AG20443 (cell line): ENCODE measurements around the gene MRPL4.
"Not testable (repeated sequence)": the region's sequence is repeated elsewhere in the genome, so short reads cannot be mapped to it uniquely, and the experiment has no call there.

Source experiments
- DNase-seq: peaks from one replicate; pipeline ENCODE4 v3.0.0; 2012; ENCODE audit warnings: low spot score, mixed read lengths

Gene MRPL4

DNA sequence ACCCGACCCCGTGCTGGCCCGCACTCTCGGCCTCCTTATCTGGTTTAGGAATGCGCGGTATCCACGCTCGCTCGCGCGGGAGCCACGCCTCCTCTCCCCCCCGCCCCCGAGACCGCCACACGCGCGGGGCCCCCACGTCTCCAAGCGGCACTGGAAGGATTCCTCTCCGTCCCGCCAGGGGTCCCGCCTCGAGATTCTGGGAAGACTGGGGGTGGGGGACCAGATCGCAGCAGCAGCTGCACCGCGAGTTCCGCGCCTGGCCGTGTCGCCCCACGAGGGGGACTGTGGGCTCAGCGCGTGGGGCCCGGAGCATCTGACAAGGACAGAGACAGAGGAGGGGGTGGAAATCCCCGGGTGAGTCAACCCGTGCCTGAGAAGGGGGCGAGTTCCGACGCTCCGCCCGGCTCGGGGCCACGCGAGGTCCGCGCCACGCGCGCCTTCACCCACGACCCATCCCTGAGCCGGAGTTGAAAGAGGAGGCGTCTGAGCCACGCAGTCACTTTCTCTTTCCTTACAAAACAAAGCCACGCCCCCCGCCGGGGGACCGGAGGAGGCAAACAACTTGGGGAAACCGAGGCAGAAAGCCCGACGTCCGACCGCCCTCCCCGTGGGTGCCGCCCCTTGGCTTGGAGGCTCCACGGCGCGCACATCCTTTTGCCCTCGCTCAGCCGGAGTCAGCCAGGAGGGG is 21.7 kb upstream of the MRPL4 start:
- peak; percentile 58 for DNase-seq

DNA sequence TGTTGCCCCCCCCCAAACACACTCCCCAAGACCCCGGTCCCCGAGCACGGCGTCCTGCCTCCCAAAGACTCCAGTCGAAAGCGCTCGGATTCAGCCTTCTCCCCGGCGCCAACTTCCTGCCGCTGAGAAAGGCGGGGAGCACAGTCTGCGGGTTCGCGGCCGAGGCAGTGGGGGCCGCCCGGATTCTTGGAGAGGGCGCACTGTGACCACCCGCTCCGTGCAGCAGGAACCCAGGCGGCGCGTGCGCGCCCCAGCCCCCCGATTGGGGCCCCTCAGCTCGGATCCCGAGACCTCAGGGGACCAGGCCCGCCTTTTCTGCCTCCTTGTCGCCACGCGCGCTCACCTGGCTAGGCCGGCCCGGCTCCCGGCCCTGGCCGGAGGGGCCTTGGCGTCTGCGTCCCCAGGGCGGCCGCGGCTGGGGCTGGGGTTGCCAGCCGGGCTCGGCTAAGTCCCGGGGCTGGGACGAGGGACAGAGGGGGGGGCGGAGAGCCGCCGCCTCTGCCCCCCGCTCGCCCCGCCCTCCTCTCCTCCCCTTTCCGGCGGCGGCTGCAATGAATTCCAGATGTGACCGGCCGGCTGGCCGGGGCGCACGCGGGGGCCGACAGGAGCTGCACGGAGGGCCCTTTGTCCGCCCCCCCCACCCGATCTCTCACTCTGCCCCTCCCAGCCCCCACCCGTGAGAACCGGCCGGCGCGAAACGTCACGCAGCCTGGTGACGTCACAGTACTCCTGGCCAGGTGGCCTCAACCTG is 21.0 kb upstream of the MRPL4 start, which contains the start of gene S1PR2:
TSS of gene S1PR2 (minus strand) at position 471 of the 751 bp plus-strand sequence. CDS start 6,426 bp downstream, outside the sequence.
- DNase-seq, result peak; percentile 94

DNA sequence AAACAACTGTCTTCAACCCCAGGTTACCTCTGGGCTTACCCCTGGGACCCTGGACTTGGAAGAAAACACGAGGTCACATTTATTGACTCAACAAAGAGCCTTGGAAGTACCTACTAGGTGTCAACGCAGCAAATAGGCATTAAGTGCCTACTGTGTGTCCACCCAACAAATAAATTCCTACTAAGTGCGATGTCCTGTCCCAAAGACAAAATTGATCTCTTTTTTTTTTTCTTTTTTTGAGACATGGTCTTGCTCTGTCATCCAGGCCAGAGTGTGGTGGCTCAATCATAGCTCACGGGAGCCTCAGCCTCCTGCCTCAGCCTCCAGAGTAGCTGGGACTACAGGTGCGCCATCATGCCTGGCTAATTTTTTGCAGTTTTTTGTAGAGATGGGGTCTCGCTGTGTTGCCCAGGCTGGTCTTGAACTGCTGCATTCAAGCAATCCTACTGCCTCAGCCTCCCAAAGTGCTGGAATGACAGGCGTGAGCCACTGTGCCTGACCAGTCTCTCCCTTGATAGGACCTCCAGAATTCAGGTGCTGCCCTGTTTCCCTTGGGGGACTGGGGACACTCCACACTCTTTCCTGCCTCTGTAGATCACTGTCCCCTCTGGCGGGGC is 20.3 kb upstream of the MRPL4 start:
- DNase-seq, result no peak

DNA sequence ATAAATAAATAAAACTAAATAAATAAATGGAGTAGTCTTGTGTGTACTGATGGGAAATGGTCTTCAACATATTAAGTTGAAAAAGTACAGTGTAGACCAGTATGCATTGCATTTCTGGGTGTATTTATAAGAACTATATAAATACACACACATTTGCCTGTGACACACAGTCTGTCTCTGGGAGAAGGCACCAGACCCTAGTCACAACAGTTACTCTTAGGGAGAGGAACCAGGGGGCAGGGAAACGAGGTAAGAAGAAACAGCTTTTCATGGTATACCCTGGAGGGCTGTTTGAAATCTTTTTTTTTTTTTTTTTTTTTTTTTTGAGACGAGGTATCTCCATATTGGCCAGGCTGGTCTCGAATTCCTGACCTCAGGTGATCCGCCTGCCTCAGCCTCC is 18.1 kb upstream of the MRPL4 start:
- DNase-seq, result no peak

DNA sequence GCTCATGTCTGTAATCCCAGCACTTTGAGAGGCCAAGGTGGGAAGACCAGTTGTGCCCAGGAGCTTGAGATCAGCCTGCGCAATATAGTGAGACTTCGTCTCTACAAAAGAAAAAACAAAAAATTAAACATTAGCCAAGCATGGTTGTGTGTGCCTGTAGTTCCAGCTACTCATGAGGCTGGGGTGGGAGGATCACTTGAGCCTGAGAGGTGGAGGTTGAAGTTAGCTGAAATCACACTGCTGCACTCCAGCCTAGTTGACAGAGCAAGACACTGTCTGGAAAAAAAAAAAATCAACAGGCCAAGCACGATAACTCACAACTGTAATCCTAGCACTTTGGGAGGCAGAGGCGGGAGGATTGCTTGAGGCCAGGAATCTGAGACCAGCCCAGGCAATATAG is 17.0 kb upstream of the MRPL4 start:
- DNase-seq, result no peak

DNA sequence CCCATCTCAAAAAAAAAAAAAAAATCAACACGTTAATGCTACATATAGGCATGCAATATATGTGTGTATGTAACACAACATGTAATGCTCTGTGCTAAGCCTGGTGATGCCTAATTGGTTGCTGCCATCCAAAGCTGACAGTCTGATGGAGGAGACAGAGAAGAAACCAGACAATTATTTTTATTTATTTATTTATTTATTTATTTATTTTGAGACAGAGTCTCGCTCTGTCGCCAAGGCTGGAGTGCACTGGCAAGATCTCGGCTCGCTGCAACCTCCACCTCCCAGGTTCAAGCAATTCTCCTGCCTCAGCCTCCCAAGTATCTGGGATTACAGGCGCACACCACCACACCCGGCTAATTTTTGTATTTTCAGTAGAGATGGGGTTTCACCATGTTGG is 16.6 kb upstream of the MRPL4 start:
- DNase-seq, result not testable (repeated sequence)

DNA sequence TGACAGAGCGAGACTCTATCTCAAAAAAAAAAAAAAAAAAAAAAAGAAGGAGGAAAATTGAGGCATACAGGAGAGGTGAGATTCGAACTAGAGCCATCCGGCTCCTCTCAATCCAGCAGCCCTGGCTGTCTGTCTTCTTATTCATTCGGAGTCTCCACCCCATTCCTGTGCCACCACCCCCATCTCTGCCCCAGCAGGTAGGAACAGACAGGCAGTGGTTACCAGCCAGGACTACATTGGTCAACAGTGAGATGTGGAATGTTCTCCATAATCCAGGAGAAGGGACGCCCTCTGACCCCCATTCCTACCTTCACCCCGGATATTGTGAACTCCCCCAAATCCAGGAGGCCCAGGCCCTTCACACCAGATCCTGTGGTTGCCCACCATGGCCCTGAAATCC is 14.3 kb upstream of the MRPL4 start:
- DNase-seq, result no peak

DNA sequence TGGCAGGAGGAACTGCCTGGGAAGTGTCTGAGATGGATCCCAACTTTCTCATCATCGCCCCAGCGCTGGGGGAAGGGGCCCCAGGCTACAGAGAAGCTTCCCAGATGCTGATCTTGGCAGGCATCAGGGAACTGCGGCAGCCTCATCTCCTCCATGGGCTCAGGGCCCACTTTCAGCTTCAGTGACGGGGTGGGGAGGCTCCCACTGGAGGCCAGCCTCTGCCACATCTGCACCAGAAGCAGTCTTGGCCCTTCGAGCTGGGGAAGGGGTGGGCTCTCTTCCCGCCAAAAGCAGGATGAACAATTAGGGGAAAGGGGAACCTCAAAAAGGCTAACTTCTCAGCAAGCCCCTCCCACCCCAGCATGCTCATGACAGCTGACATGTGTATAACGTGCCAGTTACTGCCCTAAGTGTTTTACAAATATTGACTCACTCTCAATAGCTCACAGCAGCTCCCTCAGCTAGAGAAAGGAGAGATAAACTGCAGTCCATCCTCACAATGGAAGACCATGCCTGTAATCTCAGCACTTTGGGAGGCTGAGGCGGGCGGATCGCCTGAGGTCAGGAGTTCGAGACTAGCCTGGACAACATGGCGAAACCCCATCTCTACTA is 13.7 kb upstream of the MRPL4 start:
- peak; percentile 73 for DNase-seq

DNA sequence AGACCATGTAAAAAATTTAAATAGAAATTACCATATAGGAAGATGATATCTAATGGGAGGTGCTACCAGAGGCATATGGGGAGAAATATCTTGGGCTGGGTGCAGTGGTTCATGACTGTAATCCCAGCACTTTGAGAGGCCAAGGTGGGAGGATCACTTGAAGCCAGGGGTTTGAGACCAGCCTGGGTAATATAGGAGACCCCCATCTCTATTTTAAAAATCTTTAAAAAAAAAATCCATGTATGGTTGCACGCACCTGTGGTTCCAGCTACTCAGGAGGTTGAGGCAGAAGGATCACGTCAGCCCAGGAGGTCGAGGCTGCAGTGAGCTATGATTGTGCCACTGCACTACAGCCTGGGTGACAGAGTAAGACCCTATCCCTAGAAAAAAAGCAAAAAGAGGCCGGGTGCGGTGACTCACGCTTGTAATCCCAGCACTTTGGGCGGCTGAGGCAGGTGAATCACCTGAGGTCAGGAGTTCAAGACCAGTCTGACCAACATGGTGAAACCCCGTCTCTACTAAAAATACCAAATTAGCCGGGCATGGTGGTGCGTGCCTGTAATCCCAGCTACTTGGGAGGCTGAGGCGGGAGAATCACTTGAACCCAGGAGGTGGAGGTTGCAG is 10.1 kb upstream of the MRPL4 start:
- not testable (repeated sequence) for DNase-seq

DNA sequence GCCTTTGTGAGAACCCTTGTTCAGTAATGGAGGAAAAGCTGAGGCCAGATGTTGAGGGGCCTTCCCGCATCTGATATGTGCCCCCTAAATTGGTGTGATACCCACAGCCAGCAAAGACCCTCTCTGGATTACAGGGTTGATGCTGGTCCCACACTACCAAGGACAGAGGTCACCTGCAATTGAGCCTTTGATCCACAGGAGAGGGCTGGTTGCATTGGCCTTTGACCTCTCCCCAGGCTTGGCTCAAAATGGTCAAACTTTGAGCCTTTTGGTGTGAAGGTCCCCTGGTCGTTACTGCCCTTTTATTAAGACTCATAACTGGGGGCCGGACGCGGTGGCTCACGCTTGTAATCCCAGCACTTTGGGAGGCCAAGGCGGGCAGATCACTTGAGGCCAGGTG is 8.4 kb upstream of the MRPL4 start:
- no peak for DNase-seq

DNA sequence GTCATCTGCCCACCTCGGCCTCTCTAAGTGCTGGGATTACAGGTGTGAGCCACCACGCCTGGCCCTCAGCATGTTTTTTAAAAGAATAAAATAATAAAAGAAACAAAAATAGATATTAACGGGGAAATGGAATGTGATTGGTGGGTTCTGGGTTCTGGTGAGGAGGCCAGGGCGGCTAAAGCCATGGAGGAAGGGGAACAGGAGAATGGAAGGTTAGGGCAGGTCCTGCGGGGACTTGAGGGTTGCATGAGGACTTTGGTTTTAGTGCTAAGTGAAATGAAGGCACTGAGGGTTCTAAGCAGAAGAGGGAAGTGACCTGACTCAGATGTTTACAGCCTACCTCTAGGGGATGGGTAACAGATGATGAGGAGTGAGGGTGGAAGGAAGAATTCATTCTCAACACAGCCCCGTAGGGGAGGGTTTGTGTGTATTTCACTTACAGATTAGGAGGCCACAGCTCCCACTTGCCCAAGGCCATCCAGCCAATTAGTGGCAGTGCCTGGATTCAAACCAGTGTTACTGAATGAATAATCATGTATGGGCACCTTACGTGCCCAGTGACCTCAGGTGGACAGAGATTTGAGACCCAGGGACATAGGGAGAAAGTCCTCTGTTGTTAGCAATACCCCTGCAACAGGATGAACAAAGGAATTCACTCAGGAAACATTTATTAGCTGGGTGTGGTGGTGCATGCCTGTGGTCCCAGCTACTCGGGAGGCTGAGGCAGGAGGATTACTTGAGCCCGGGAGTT is 6.7 kb upstream of the MRPL4 start:
- no peak for DNase-seq

DNA sequence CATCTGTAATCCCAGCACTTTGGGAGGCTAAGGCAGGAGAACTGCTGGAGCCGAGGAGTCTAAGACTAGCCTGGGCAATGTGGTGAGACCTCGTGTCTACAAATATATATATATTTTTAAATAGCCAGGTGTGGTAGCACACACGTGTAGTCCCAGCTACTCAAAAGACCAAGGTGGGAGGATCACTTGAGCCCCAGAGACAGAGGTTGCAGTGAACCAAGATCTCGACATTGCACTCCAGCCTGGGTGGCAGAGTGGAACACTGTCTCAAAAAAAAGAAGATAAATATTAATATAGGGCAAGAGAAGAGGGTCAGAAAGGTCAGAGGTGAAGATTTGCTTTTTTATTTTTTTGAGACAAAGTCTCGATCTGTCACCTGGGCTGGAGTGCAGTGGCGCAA is 5.5 kb upstream of the MRPL4 start:
- no peak for DNase-seq

DNA sequence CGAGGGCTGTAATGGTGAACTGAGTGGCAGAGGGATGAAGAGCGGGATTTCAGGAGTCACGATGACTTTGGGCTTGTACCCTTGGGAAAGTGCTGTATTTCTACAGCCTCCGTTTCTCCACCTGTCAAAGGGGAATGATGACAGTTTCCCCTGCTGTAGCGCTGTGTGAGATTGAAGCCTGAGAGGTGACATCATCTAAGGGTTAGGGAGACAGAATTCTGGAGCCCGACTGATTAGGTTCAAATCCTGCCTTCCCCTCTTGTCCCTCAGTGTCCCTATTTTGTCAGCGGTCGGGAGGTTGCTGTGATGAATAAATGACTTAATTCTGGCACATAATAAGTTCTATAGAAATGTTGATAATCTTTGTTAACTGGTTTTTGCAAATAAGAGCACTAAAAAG is 693 bp downstream of the MRPL4 start:
- no peak for DNase-seq

DNA sequence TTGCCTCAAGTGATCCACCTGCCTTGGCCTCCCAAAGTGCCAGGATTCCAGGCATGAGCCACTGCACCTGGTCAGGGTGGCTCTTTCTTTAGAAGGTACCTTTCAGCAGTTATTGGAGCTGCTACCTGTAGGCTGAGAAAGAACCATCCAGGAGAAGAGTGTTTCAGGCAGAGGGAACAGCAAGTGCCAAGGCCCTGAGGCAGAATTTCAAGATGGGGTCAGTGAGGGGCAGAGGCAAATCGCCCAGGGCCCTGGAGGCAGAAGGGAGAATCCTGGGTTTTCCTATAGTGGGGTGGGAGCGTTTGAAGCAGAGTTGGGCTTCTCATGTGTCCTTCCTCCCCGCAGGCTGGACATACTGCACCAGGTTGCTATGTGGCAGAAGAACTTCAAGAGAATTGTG is 2.2 kb downstream of the MRPL4 start:
- DNase-seq, result no peak

DNA sequence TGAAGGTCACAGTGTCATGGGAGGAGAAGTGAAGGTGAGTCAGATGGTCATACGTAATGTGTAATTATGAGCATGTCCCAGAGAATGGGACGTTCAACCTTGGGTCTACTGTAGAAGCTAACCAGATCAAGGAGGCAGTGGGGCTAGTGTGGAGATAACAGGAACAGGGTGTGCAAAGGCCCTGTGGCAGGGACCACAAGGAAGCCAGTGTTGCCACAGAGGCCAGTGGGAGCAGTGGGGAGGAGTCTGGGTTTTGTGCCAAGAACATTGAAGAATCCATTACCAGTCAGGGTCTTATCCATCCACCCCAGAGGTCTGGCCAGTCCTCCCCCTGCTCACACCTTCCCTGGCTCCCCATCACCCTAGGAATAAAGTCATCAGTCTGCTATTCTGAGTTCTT is 3.3 kb downstream of the MRPL4 start:
- no peak for DNase-seq

DNA sequence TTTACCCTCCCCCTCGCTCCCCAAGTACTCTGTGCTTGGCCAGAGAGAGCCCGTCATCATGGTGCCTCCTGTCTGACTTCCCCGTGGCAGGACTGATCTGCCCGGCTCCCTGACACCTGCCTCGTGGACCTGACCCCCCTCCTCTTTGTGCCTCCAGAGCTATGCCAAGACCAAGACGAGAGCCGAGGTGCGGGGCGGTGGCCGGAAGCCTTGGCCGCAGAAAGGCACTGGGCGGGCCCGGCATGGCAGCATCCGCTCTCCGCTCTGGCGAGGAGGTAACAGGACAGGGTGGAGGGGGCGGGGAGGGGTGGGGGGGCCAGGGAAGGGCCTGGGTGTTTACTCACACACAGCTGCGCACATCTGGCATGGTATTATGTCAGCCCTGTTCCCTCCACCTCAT is 4.5 kb downstream of the MRPL4 start:
- no peak for DNase-seq

DNA sequence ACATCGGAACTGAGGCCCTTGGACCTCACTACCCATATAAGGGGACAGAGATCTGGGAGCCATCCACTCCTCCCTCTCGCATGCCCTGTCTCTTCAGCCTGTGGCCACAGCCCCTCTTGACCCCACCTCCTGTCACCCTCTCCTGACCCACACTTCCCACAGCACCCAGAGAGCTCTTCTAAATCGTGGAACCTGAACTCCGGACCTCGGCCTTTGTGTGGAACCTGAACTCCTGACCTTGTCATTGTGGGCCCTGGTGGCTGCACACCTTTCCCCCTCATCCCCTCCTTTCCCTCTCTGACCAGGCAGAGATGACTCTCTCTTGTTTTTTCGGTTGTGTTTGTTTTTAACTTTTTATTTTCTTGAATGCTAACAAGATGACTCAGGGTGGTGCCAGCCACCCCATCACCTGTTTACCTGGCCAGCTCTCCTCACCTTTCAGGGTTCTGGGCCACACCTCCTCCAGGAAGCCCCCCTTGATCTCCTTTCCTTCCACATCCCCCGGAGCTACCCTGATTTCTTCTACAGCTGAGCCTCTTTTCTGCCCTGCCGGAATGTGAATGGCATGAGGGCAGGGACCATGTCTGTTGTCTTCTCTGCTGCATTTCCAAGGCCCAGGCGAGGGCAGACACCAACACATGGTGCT is 5.1 kb downstream of the MRPL4 start:
- DNase-seq, result no peak

DNA sequence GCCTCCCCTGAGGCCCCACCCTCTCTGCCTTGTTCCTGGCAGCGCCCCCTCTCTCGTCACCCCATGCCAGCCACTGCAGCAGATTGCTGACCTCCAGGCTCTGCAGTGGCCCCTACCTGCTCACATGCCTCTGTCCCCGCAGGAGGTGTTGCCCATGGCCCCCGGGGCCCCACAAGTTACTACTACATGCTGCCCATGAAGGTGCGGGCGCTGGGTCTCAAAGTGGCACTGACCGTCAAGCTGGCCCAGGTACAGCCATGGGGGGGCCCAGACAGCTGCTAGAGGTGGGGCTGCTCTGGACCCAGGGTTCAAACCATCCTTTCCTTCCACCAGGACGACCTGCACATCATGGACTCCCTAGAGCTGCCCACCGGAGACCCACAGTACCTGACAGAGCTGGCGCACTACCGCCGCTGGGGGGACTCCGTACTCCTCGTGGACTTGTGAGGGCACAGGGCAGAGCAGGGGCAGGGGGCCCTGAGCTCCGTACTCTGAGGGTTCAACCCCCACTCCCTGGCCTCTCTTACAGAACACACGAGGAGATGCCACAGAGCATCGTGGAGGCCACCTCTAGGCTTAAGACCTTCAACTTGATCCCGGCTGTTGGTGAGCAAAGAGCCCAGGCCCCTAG is 6.2 kb downstream of the MRPL4 start:
- no peak for DNase-seq

DNA sequence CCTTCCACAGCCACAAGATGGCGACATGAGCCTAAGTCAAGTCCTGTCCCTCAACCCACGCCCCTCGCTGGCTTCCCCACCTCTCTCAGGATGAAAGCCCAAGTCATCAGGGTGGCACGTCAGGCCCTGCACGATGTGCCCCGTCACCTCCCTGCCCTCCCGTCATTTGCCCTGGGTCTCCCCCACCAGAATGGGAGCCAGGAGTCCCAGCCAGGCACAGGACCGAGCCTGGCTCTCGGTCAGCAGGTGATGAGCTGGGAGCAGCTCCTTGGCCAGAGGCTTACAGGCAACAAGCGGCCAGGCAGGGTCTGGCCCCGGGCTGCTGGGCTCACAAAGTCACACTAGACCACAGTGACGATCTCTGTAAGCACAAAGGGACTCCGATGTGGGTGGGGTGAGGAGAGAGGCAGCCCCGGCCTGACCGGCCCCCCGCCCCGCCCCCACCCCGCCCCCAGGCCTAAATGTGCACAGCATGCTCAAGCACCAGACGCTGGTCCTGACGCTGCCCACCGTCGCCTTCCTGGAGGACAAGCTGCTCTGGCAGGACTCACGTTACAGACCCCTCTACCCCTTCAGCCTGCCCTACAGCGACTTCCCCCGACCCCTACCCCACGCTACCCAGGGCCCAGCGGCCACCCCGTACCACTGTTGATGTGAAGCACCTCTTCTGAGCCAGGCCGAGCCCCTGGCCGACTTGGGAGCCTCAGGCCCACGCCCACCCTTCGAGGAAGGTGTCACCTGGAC is 7.3 kb downstream of the MRPL4 start:
- DNase-seq, result peak; percentile 68

DNA sequence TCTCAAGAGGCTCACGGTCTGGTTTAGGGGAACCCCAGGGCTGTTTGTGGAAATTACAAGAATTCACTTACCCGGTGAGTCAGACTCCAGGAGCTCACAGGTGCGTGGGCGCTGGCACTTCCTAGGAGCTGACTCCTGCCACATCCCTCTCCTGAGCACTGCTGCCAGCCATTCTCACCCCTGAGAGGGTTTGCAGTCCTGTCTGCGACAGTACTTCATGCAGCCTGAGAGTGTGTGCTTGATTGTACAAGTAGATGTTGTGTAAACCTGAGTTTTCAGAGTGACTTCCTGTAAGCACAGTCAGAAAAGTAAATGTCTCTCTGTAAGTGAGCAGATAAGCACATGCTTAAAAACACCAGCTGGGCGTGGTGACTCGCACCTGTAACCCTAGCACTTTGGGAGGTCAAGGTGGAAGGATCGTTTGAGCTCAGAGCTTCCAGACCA is 8.1 kb downstream of the MRPL4 start:
- DNase-seq, result no peak
